Measurements from ENCODE around the gene CLDN7.
A peak's percentile ranks its signal among the peaks of the same experiment; 100 is the strongest.

CLDN7 gene

DNA sequence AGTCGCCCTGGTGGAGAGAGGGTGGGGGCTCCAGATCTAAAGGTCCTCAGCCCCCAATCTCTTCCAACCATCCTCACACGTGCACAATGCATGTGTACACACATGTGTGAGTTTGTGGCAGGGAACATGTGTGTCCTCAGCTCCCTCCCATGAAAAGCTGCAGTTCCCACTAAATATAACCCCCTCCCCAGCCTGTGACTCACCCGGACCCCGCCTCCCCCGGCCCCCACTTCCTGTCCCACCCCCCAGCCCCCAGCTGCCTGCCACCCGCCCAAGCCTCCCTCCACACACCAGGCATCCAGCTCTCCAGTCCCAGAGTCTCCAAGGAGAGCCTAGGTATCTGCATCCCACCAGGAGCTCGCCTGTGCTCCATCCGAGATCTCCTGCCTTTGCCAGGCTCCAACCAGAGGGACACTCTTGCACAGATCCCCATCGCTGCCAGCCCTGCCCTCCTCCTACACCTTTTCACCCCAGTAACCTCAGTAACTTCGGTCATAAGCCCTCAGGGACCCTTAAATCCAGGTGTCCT lies 46.6 kb downstream of the CLDN7 start:
- Histone ChIP-seq H3K18ac (ENCODE audit: low read length) (peak overlapping the region; percentile 32), H2BK5ac (ENCODE audit: low read length) (peak overlapping the region; percentile 25), H3K56ac (ENCODE audit: low read length) (peak overlapping the region; percentile 83), H3K23ac (ENCODE audit: low read length) (no peak overlapping the region), H3K27me3 (ENCODE audit: insufficient read depth, low read length, poor library complexity) (no peaks in the 10 kb centered on the region), H3K4me1 (ENCODE audit: control insufficient read depth, low read depth, low read length) (peaks cover 20% of the 10 kb centered on the region), H3K27ac (ENCODE audit: low read depth, low read length) (peak overlapping the region; percentile 69), H4K5ac (ENCODE audit: low read length) (no peak overlapping the region), H3K9ac (ENCODE audit: low read length) (peak overlapping the region; percentile 73), H2BK120ac (ENCODE audit: low read depth, low read length) (no peak overlapping the region), H3K4ac (ENCODE audit: low read depth, low read length) (no peak overlapping the region), H2AK5ac (ENCODE audit: low read length) (no peak overlapping the region), H4K8ac (ENCODE audit: low read depth, low read length) (no peak overlapping the region), H3K4me3 (ENCODE audit: low read length) (no peak overlapping the region), H2BK15ac (replicated peaks; ENCODE audit: low read depth) (no peak overlapping the region), H3K79me1 (ENCODE audit: low read length) (peaks cover 4% of the 10 kb centered on the region), H3K79me2 (ENCODE audit: control insufficient read depth, insufficient read depth, low read length) (peaks cover 17% of the 10 kb centered on the region), H3K4me2 (ENCODE audit: low read length) (peak overlapping the region; percentile 87), H3K36me3 (ENCODE audit: control insufficient read depth, insufficient read depth, low read length) (no peaks in the 10 kb centered on the region)
- peak; percentile 82 for DNase-seq
- WGBS (ENCODE audit: extremely low coverage, insufficient coverage, low lambda C conversion rate), result no CpG with 5 or more reads among the region's 10 CpGs

GRCh38 chr17:7215136-7215638 lies 47.1 kb downstream of the CLDN7 start:
- Histone ChIP-seq H3K56ac (ENCODE audit: low read length) (peak overlapping the region; percentile 69), H3K36me3 (ENCODE audit: control insufficient read depth, insufficient read depth, low read length) (no peaks in the 10 kb centered on the region), H3K79me2 (ENCODE audit: control insufficient read depth, insufficient read depth, low read length) (peaks cover 18% of the 10 kb centered on the region), H3K79me1 (ENCODE audit: low read length) (peaks cover 4% of the 10 kb centered on the region), H3K9ac (ENCODE audit: low read length) (peak overlapping the region; percentile 52), H2AK5ac (ENCODE audit: low read length) (no peak overlapping the region), H4K5ac (ENCODE audit: low read length) (no peak overlapping the region), H3K27me3 (ENCODE audit: insufficient read depth, low read length, poor library complexity) (no peaks in the 10 kb centered on the region), H3K4me1 (ENCODE audit: control insufficient read depth, low read depth, low read length) (peaks cover 20% of the 10 kb centered on the region), H4K8ac (ENCODE audit: low read depth, low read length) (no peak overlapping the region), H3K18ac (ENCODE audit: low read length) (peak overlapping the region; percentile 32), H2BK15ac (replicated peaks; ENCODE audit: low read depth) (no peak overlapping the region), H3K4me2 (ENCODE audit: low read length) (peak overlapping the region; percentile 55), H3K4ac (ENCODE audit: low read depth, low read length) (no peak overlapping the region), H2BK120ac (ENCODE audit: low read depth, low read length) (no peak overlapping the region), H3K4me3 (ENCODE audit: low read length) (no peak overlapping the region), H3K23ac (ENCODE audit: low read length) (no peak overlapping the region), H3K27ac (ENCODE audit: low read depth, low read length) (peak overlapping the region; percentile 69), H2BK5ac (ENCODE audit: low read length) (peak overlapping the region; percentile 25)
- DNase-seq, result no peak
- WGBS (ENCODE audit: extremely low coverage, insufficient coverage, low lambda C conversion rate), result no CpG with 5 or more reads among the region's 9 CpGs

DNA sequence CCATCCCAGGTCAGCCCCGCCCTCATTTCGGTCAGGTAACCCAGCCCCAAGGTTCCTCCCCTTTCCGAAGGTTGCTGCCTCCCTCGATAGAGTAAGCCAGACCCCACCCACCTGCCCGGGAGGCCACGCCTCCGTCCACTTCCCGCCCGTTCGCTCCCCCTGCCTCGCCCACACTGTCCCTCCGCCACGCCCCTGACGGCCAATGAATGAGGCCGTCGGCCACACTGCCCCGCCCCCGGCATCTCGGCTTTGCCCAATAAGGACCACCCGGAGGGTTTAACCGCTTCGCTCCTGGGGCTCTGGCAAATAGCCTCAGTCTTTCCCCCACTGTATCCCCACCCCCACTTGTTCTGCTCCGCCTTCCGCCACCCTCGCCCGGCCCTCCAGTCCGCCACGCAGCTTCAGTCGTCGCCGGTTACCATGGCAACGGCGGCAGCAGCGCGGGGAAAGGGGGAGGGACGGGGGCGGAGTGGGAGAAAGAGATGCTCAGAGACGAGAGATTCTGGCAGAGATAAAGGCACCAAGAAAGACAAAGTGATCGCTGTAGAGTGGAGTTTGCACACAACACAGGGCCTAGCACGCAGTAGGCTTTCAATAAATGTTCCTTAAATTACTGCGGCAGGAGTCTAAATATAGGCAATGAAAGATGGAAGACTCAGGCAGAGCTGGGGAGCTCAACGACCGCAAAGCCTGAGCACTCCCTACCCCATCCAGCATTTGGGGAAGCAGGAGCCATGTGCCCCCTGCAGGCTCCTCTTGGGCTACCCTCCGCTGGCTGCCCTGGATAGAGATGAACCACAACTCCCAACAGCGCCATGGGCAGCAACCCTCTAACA lies 47.8 kb downstream of the CLDN7 start:
- Histone ChIP-seq H3K4me3 (ENCODE audit: low read length) (peak overlapping the region; percentile 5), H3K4me1 (ENCODE audit: control insufficient read depth, low read depth, low read length) (peaks cover 20% of the 10 kb centered on the region), H3K79me1 (ENCODE audit: low read length) (peaks cover 4% of the 10 kb centered on the region), H3K79me2 (ENCODE audit: control insufficient read depth, insufficient read depth, low read length) (peaks cover 18% of the 10 kb centered on the region), H3K18ac (ENCODE audit: low read length) (no peak overlapping the region), H3K4me2 (ENCODE audit: low read length) (peak overlapping the region; percentile 61), H3K56ac (ENCODE audit: low read length) (no peak overlapping the region), H3K27ac (ENCODE audit: low read depth, low read length) (no peak overlapping the region), H3K23ac (ENCODE audit: low read length) (no peak overlapping the region), H2AK5ac (ENCODE audit: low read length) (no peak overlapping the region), H2BK5ac (ENCODE audit: low read length) (no peak overlapping the region), H3K4ac (ENCODE audit: low read depth, low read length) (no peak overlapping the region), H4K8ac (ENCODE audit: low read depth, low read length) (no peak overlapping the region), H3K27me3 (ENCODE audit: insufficient read depth, low read length, poor library complexity) (no peaks in the 10 kb centered on the region), H3K9ac (ENCODE audit: low read length) (peak overlapping the region; percentile 16), H4K5ac (ENCODE audit: low read length) (no peak overlapping the region), H2BK15ac (replicated peaks; ENCODE audit: low read depth) (no peak overlapping the region), H3K36me3 (ENCODE audit: control insufficient read depth, insufficient read depth, low read length) (no peaks in the 10 kb centered on the region), H2BK120ac (ENCODE audit: low read depth, low read length) (no peak overlapping the region)
- WGBS (ENCODE audit: extremely low coverage, insufficient coverage, low lambda C conversion rate), result no CpG with 5 or more reads among the region's 45 CpGs
- DNase-seq, result peak; percentile 99

- H2BK5ac ChIP-seq (ENCODE audit: low read length), result no peak overlapping the region
- H3K4ac ChIP-seq (ENCODE audit: low read depth, low read length), result no peak overlapping the region
- peaks cover 18% of the 10 kb centered on the region for H3K79me2 ChIP-seq (ENCODE audit: control insufficient read depth, insufficient read depth, low read length)
- no peak overlapping the region for H3K18ac ChIP-seq (ENCODE audit: low read length)
- no peak overlapping the region for H2AK5ac ChIP-seq (ENCODE audit: low read length)
- peak overlapping the region; percentile 62 for H3K9ac ChIP-seq (ENCODE audit: low read length)
- no peak overlapping the region for H2BK120ac ChIP-seq (ENCODE audit: low read depth, low read length)
- no peak overlapping the region for H3K27ac ChIP-seq (ENCODE audit: low read depth, low read length)
- H3K79me1 ChIP-seq (ENCODE audit: low read length), result peaks cover 7% of the 10 kb centered on the region
- no peaks in the 10 kb centered on the region for H3K27me3 ChIP-seq (ENCODE audit: insufficient read depth, low read length, poor library complexity)
- no peak overlapping the region for H2BK15ac ChIP-seq (replicated peaks; ENCODE audit: low read depth)
- H3K56ac ChIP-seq (ENCODE audit: low read length), result peak overlapping the region; percentile 78
- H3K4me2 ChIP-seq (ENCODE audit: low read length), result peak overlapping the region; percentile 61
- no peak overlapping the region for H3K4me3 ChIP-seq (ENCODE audit: low read length)
- no peak overlapping the region for H4K8ac ChIP-seq (ENCODE audit: low read depth, low read length)
- peaks cover 24% of the 10 kb centered on the region for H3K4me1 ChIP-seq (ENCODE audit: control insufficient read depth, low read depth, low read length)
- H3K23ac ChIP-seq (ENCODE audit: low read length), result no peak overlapping the region
- H3K36me3 ChIP-seq (ENCODE audit: control insufficient read depth, insufficient read depth, low read length), result no peaks in the 10 kb centered on the region
- DNase-seq, result peak; percentile 100
- no CpG with 5 or more reads among the region's 15 CpGs for WGBS (ENCODE audit: extremely low coverage, insufficient coverage, low lambda C conversion rate)
- H4K5ac ChIP-seq (ENCODE audit: low read length), result no peak overlapping the region
Measured at GRCh38 chr17:7213895-7214299, 48.4 kb downstream of the CLDN7 start.

DNA sequence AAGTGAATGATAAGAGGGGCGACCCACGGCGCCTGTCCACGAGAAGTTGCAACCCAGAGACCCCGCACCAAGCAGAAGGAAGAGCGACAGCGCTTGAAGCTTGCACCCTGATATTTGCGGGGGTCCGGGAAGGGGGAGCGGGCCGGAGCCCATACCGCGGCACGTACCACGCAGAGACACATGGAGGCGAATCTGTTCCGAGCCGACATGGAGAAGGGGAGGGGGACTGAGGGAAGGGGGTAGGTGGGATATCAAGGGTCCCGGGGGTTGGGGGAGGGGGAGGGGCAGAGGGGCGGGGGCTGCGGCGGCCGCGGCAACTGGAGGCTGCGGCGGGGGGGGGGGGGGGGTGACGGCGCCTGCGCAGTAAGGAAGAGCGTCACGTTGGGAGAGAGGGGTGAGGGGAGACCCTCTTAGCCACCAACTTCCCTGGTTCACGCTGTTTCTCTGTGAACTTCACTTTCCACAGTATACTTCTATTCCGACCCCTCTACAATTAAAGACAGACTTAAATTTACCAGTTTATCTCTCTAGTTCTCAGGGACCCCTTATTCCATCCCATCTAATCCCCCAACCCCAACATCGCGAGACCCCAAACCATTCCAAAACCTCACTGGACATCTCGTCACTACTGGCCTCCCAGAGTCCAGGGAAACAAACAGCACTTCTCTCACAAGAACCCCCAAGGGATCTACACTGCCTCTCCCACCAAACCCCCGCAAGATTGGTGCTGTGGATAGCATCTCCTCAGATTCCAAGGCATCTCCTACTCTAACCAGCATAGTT lies 50.6 kb downstream of the CLDN7 start:
- no peaks in the 10 kb centered on the region for H3K27me3 ChIP-seq (ENCODE audit: insufficient read depth, low read length, poor library complexity)
- peak overlapping the region; percentile 47 for H3K4me3 ChIP-seq (ENCODE audit: low read length)
- peak overlapping the region; percentile 54 for H2AK5ac ChIP-seq (ENCODE audit: low read length)
- H3K4me1 ChIP-seq (ENCODE audit: control insufficient read depth, low read depth, low read length), result peaks cover 23% of the 10 kb centered on the region
- H3K23ac ChIP-seq (ENCODE audit: low read length), result no peak overlapping the region
- H2BK120ac ChIP-seq (ENCODE audit: low read depth, low read length), result no peak overlapping the region
- peak overlapping the region; percentile 95 for H3K56ac ChIP-seq (ENCODE audit: low read length)
- H3K79me1 ChIP-seq (ENCODE audit: low read length), result peaks cover 10% of the 10 kb centered on the region
- H2BK5ac ChIP-seq (ENCODE audit: low read length), result no peak overlapping the region
- no peak overlapping the region for H4K5ac ChIP-seq (ENCODE audit: low read length)
- H3K36me3 ChIP-seq (ENCODE audit: control insufficient read depth, insufficient read depth, low read length), result no peaks in the 10 kb centered on the region
- no peak overlapping the region for H4K8ac ChIP-seq (ENCODE audit: low read depth, low read length)
- peak overlapping the region; percentile 49 for H3K4ac ChIP-seq (ENCODE audit: low read depth, low read length)
- peak; percentile 46 for DNase-seq
- peaks cover 14% of the 10 kb centered on the region for H3K79me2 ChIP-seq (ENCODE audit: control insufficient read depth, insufficient read depth, low read length)
- WGBS (ENCODE audit: extremely low coverage, insufficient coverage, low lambda C conversion rate), result no CpG with 5 or more reads among the region's 37 CpGs
- no peak overlapping the region for H3K27ac ChIP-seq (ENCODE audit: low read depth, low read length)
- no peak overlapping the region for H2BK15ac ChIP-seq (replicated peaks; ENCODE audit: low read depth)
- H3K18ac ChIP-seq (ENCODE audit: low read length), result no peak overlapping the region
- H3K4me2 ChIP-seq (ENCODE audit: low read length), result peak overlapping the region; percentile 76
- H3K9ac ChIP-seq (ENCODE audit: low read length), result peak overlapping the region; percentile 85
